Measurements from ENCODE around the gene SRD5A3.

Gene SRD5A3

GRCh38 chr4:55345980-55346850 is at the start of gene SRD5A3:
SRD5A3 (plus strand) TSS chr4:55346242; CDS start chr4:55346337, 95 bp downstream.
- DNase-seq (ENCODE audit: low spot score): peak; percentile 95

GRCh38 chr4:55297346-55297745 is 48.7 kb upstream of the SRD5A3 start:
- DNase-seq (ENCODE audit: low spot score): no peak

GRCh38 chr4:55303760-55304165 is 42.3 kb upstream of the SRD5A3 start:
- DNase-seq (ENCODE audit: low spot score): peak; percentile 31

- no peak for DNase-seq (ENCODE audit: low spot score)
Observed at GRCh38 chr4:55304303-55304702, 41.7 kb upstream of the SRD5A3 start.

- no peak for DNase-seq (ENCODE audit: low spot score)
Observed at GRCh38 chr4:55308071-55308470, 38.0 kb upstream of the SRD5A3 start.

- DNase-seq (ENCODE audit: low spot score): no peak
Observed at GRCh38 chr4:55311792-55312488, 34.1 kb upstream of the SRD5A3 start.

- DNase-seq (ENCODE audit: low spot score): peak; percentile 28
Observed at GRCh38 chr4:55312489-55313101, 33.4 kb upstream of the SRD5A3 start.

GRCh38 chr4:55314141-55314820 is 31.8 kb upstream of the SRD5A3 start:
- no peak for DNase-seq (ENCODE audit: low spot score)

GRCh38 chr4:55318175-55319129 is 27.6 kb upstream of the SRD5A3 start:
- DNase-seq (ENCODE audit: low spot score): no peak

GRCh38 chr4:55321707-55322264 is 24.3 kb upstream of the SRD5A3 start:
- peak; percentile 27 for DNase-seq (ENCODE audit: low spot score)

GRCh38 chr4:55323375-55323774 is 22.7 kb upstream of the SRD5A3 start:
- no peak for DNase-seq (ENCODE audit: low spot score)

GRCh38 chr4:55326629-55327028 is 19.4 kb upstream of the SRD5A3 start:
- DNase-seq (ENCODE audit: low spot score): no peak

GRCh38 chr4:55329012-55329411 is 17.0 kb upstream of the SRD5A3 start:
- DNase-seq (ENCODE audit: low spot score): no peak

GRCh38 chr4:55330241-55330640 is 15.8 kb upstream of the SRD5A3 start:
- no peak for DNase-seq (ENCODE audit: low spot score)

GRCh38 chr4:55336138-55337034 is 9.7 kb upstream of the SRD5A3 start:
- DNase-seq (ENCODE audit: low spot score): no peak

- DNase-seq (ENCODE audit: low spot score): no peak
Observed at GRCh38 chr4:55337944-55338343, 8.1 kb upstream of the SRD5A3 start.

- no peak for DNase-seq (ENCODE audit: low spot score)
Observed at GRCh38 chr4:55338486-55338885, 7.6 kb upstream of the SRD5A3 start.

- DNase-seq (ENCODE audit: low spot score): no peak
Observed at GRCh38 chr4:55340266-55340665, 5.8 kb upstream of the SRD5A3 start.

- DNase-seq (ENCODE audit: low spot score): no peak
Observed at GRCh38 chr4:55343887-55344286, 2.2 kb upstream of the SRD5A3 start.

- DNase-seq (ENCODE audit: low spot score): no peak
Observed at GRCh38 chr4:55345054-55345453, 988 bp upstream of the SRD5A3 start.

All from AG08396 (cell line).